WI38 (cell line): ENCODE data around the gene GLUD1.
"Not testable (repeated sequence)": the region's sequence is repeated elsewhere in the genome, so short reads cannot be mapped to it uniquely, and the experiment has no call there.

Source experiments
- H3K4me3 ChIP-seq: 2 replicates; pipeline ENCODE4 v1.5.1; 2011; ENCODE audit warnings: low read depth, mild to moderate bottlenecking, control low read depth, low read length
- CTCF ChIP-seq: IDR thresholded peaks from 2 replicates; pipeline ENCODE4 v1.5.1; 2012; ENCODE audit warnings: low read depth, mild to moderate bottlenecking, control low read depth, low read length

The GLUD1 gene

GRCh38 chr10:87094373-87095235 is at the start of gene GLUD1, which contains the start of gene SHLD2:
TSS of gene GLUD1 (minus strand) at chr10:87094843. CDS start at chr10:87094769, 74 bp downstream.
TSS of gene SHLD2 (plus strand) at chr10:87095206. CDS start at chr10:87151355, 56,149 bp downstream.
- H3K4me3 ChIP-seq = peak within 1 kb of the TSS; percentile 87
- TF ChIP-seq CTCF = no peak

- H3K4me3 ChIP-seq = not testable (repeated sequence)
Observed at GRCh38 chr10:87143109-87143418, 48.4 kb upstream of the GLUD1 start.

- not testable (repeated sequence) for H3K4me3 ChIP-seq
Observed at GRCh38 chr10:87142230-87143108, 47.8 kb upstream of the GLUD1 start.

- H3K4me3 ChIP-seq = not testable (repeated sequence)
Observed at GRCh38 chr10:87137478-87137877, 42.8 kb upstream of the GLUD1 start.

- not testable (repeated sequence) for H3K4me3 ChIP-seq
Observed at GRCh38 chr10:87134440-87134839, 39.8 kb upstream of the GLUD1 start.

- H3K4me3 ChIP-seq = not testable (repeated sequence)
Observed at GRCh38 chr10:87133936-87134335, 39.3 kb upstream of the GLUD1 start.

- not testable (repeated sequence) for H3K4me3 ChIP-seq
Observed at GRCh38 chr10:87132176-87132575, 37.5 kb upstream of the GLUD1 start.

- not testable (repeated sequence) for H3K4me3 ChIP-seq
Observed at GRCh38 chr10:87127607-87128156, 33.0 kb upstream of the GLUD1 start.

GRCh38 chr10:87127048-87127447 is 32.4 kb upstream of the GLUD1 start:
- H3K4me3 ChIP-seq = not testable (repeated sequence)

- H3K4me3 ChIP-seq = not testable (repeated sequence)
Observed at GRCh38 chr10:87123351-87123750, 28.7 kb upstream of the GLUD1 start.

GRCh38 chr10:87119029-87119428 is 24.4 kb upstream of the GLUD1 start:
- not testable (repeated sequence) for H3K4me3 ChIP-seq

GRCh38 chr10:87118122-87118521 is 23.5 kb upstream of the GLUD1 start:
- not testable (repeated sequence) for H3K4me3 ChIP-seq

GRCh38 chr10:87105446-87106124 is 10.9 kb upstream of the GLUD1 start:
- TF ChIP-seq CTCF = no peak

GRCh38 chr10:87104727-87105126 is 10.1 kb upstream of the GLUD1 start:
- H3K4me3 ChIP-seq = not testable (repeated sequence)

More at GRCh38 chr10:87105446-87106124, 10.9 kb upstream of the GLUD1 start:
- H3K4me3 ChIP-seq = no peak overlapping the region
